Endodermal cell (in vitro differentiated cells): Measurements from ENCODE around the gene C1QTNF8. TPM values are rescaled to one million over a fixed set of nuclear protein-coding genes. Genes with fewer than 3 reads are reported as not detected.
A peak's percentile ranks its signal among the peaks of the same experiment; 100 is the strongest.

ENCODE experiments used
- DNase-seq: peaks from one replicate; pipeline ENCODE4 v3.0.0-alpha.2; 2017
- H3K27ac ChIP-seq: 2 replicates; pipeline ENCODE4 v1.5.1; 2013; ENCODE audit warnings: mild to moderate bottlenecking, low read depth, low read length, moderate library complexity
- H3K27me3 ChIP-seq: 2 replicates; pipeline ENCODE4 v1.6.1; 2013; ENCODE audit warnings: mild to moderate bottlenecking, low read length, moderate library complexity; ENCODE audit not compliant: insufficient read depth, control insufficient read depth, poor library complexity, severe bottlenecking
- H3K36me3 ChIP-seq: 2 replicates; pipeline ENCODE4 v1.7.0; 2013; ENCODE audit warnings: mild to moderate bottlenecking, low read length, moderate library complexity; ENCODE audit not compliant: control insufficient read depth, insufficient read depth
- H3K4me1 ChIP-seq: one replicate; pipeline ENCODE4 v1.7.0; 2013; ENCODE audit warnings: low read length; ENCODE audit not compliant: control insufficient read depth, insufficient read depth
- H3K4me3 ChIP-seq: 2 replicates; pipeline ENCODE4 v1.5.1; 2013; ENCODE audit warnings: mild to moderate bottlenecking, low read length, moderate library complexity
- H3K9ac ChIP-seq: 2 replicates; pipeline ENCODE4 v1.6.1; 2013; ENCODE audit warnings: mild to moderate bottlenecking, low read length, moderate library complexity; ENCODE audit not compliant: poor library complexity, severe bottlenecking; ENCODE audit errors: extremely low read depth
- H3K9me3 ChIP-seq: 2 replicates; pipeline ENCODE4 v1.6.1; 2013; ENCODE audit warnings: mild to moderate bottlenecking, low read length, moderate library complexity; ENCODE audit not compliant: control insufficient read depth
- H3K27ac Mint-ChIP-seq: 2 replicates; pipeline ENCODE4 v1.8.0; 2020; ENCODE audit warnings: mixed read lengths
- H3K27me3 Mint-ChIP-seq: 2 replicates; pipeline ENCODE4 v1.8.0; 2021; ENCODE audit warnings: mild to moderate bottlenecking, mixed read lengths; ENCODE audit not compliant: insufficient read depth
- H3K36me3 Mint-ChIP-seq: 2 replicates; pipeline ENCODE4 v1.8.0; 2020; ENCODE audit warnings: low read depth, mixed read lengths
- H3K4me1 Mint-ChIP-seq: 2 replicates; pipeline ENCODE4 v1.8.0; 2020; ENCODE audit warnings: mixed read lengths
- H3K4me3 Mint-ChIP-seq: 2 replicates; pipeline ENCODE4 v1.8.0; 2020; ENCODE audit warnings: mild to moderate bottlenecking, moderate library complexity, mixed read lengths
- H3K9me3 Mint-ChIP-seq: 2 replicates; pipeline ENCODE4 v1.8.0; 2020; ENCODE audit warnings: mild to moderate bottlenecking, mixed read lengths
- CTCF ChIP-seq: fragments of 200-600 bp; sonication (generic); conservative IDR thresholded peaks from 2 replicates; pipeline ENCODE4 v1.5.0; 2021; ENCODE audit warnings: antibody characterized with exemption, mild to moderate bottlenecking
- WGBS, 2 experiments: methylation state at CpG; one replicate each; pipeline versions ENCODE4 v1.1.5 to v1.1.7; 2013; ENCODE audit warnings: missing lambda C conversion rate in 2 of 2, mixed read lengths in 1 of 2; ENCODE audit not compliant: insufficient coverage in 1 of 2, insufficient read length in 1 of 2; 5-methylcytosine and 5-hydroxymethylcytosine counted together
- total RNA-seq, 2 donors: library from RNA; stranded (reverse); fragmentation: NEBNext Ultra II Directional in 1 of 2; extraction: Animal tissue kit (Norgen Biotek cat#: 25700) in 1 of 2; gene quantifications; 2 replicates in 1 of 2; 3 replicates in 1 of 2; pipeline ENCODE4 v1.2.1, GENCODE V29; 2021

Gene C1QTNF8
- total RNA-seq, 2 donors from 2014 or later, result 0.15 to 0.20 TPM

GRCh38 chr16:1121009-1121408 lies 25.0 kb upstream of the C1QTNF8 start:
- Histone ChIP-seq H3K9me3 (no peaks in the 10 kb centered on the region), H3K4me3 (no peak overlapping the region), H3K36me3 (no peaks in the 10 kb centered on the region), H3K27ac (peak overlapping the region; percentile 17), H3K27me3 (no peaks in the 10 kb centered on the region), H3K4me1 (no peaks in the 10 kb centered on the region), H3K9ac (no peak overlapping the region)
- H3K36me3 Mint-ChIP-seq, result no peaks in the 10 kb centered on the region
- H3K9me3 Mint-ChIP-seq, result no peaks in the 10 kb centered on the region
- no peak for DNase-seq
- TF ChIP-seq CTCF, result no peak
- no peak overlapping the region for H3K27ac Mint-ChIP-seq
- WGBS, 2 experiments, result 93% methylated on average over 11 to 23 of the region's 23 CpGs
- H3K4me1 Mint-ChIP-seq, result no peaks in the 10 kb centered on the region
- H3K4me3 Mint-ChIP-seq, result no peak overlapping the region
- H3K27me3 Mint-ChIP-seq, result no peaks in the 10 kb centered on the region

- Histone ChIP-seq H3K27ac (no peak overlapping the region), H3K4me3 (no peak overlapping the region), H3K36me3 (no peaks in the 10 kb centered on the region), H3K9ac (no peak overlapping the region), H3K9me3 (no peaks in the 10 kb centered on the region), H3K27me3 (no peaks in the 10 kb centered on the region), H3K4me1 (no peaks in the 10 kb centered on the region)
- Mint-ChIP-seq H3K27ac (no peak overlapping the region), H3K4me3 (no peak overlapping the region), H3K27me3 (no peaks in the 10 kb centered on the region), H3K36me3 (no peaks in the 10 kb centered on the region), H3K9me3 (no peaks in the 10 kb centered on the region), H3K4me1 (no peaks in the 10 kb centered on the region)
- no peak for DNase-seq
- 86 to 92% methylated on average over 12 to 22 of the region's 22 CpGs for WGBS, 2 experiments
- TF ChIP-seq CTCF, result no peak
Observed at GRCh38 chr16:1120577-1120941, 24.5 kb upstream of the C1QTNF8 start.

- H3K4me1 ChIP-seq, result no peaks in the 10 kb centered on the region
Observed at GRCh38 chr16:1119766-1120576, 23.9 kb upstream of the C1QTNF8 start.

More at GRCh38 chr16:1119766-1120576, 23.9 kb upstream of the C1QTNF8 start:
- no peak for DNase-seq
- no peaks in the 10 kb centered on the region for H3K36me3 ChIP-seq
- no peaks in the 10 kb centered on the region for H3K27me3 ChIP-seq
- Mint-ChIP-seq H3K4me3 (no peak overlapping the region), H3K4me1 (no peaks in the 10 kb centered on the region), H3K9me3 (no peaks in the 10 kb centered on the region), H3K36me3 (no peaks in the 10 kb centered on the region), H3K27me3 (no peaks in the 10 kb centered on the region), H3K27ac (no peak overlapping the region)
- H3K9me3 ChIP-seq, result no peaks in the 10 kb centered on the region
- TF ChIP-seq CTCF, result no peak
- WGBS, 2 experiments, result 92 to 94% methylated on average over 27 to 35 of the region's 35 CpGs
- no peak overlapping the region for H3K27ac ChIP-seq
- no peak overlapping the region for H3K9ac ChIP-seq
- H3K4me3 ChIP-seq, result no peak overlapping the region
